Endothelial cell of hepatic sinusoid (primary cell): ENCODE measurements around the gene FCRL6.

Experiments
- in situ Hi-C: cut with HindIII; loops from 2 replicates; pipeline ENCODE4 v1.10.0; 2017; ENCODE audit warnings: low sequenced_read_pairs

FCRL6 gene

DNA sequence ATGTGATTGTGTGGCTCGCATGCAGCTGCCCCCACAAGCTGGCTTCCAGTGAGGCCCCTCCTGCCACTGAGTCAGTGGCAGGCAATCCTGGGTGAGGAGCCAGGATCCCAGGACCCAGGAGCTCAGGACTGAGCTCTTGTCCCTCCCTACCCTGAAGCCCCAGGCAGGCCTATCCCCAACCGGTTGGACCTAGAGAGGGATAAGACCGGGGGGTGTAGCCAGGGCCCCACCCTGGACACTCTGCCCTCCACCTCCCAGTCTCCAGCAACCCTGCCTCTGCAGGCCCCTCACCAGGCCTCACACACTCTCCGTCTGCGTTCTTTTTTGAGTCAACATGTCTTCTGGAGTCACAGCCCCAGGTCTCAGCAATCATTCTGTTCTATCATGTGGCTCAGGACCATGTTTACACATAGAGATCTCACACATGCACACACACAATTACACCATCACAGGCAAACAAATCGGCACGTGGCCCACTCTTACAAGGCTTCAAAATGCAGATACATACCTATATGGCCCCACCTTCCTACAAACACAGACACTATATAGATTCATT is 57.7 kb downstream of the FCRL6 start:
- in situ Hi-C loops, result no loop called here

DNA sequence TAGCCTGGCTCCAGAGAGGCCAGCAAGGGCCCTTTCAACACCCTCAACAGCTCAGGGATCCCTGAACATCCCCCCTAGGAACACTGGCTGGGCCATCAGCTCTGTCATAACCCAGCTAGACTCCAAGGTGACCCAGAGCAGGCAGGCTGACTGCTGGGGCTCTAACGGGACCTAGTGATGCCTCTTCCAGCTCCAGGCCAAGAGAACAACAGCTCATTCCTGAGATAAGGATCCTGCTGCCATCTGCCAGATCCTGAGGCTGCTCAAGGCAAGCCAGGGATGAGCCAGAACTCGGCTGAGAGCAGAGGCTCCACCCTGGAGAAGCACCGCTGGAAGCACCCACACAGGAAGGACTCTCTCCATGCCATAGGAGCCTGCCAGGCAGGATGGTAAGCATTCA is 58.3 kb downstream of the FCRL6 start:
- in situ Hi-C loops, result no loop called here

DNA sequence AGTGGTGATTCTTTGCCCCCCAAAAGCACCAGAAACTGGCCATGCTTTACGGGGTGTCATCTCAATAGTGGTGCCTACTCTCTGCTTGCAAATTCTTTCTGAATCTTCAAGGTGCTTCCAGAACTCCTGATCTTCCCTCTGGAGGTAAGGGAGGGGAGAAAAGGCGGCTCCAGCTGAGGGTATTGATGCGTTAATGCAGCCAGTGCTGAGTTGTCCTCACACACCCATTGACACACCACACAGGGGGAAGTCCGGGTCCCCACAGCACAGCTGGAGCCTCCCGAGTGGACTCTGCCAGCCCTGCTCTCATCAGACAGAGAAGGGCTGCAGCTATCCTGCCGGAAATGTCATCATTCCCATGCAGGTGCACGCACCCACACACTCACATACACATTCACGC is 59.1 kb downstream of the FCRL6 start:
- in situ Hi-C loops, result no loop called here

DNA sequence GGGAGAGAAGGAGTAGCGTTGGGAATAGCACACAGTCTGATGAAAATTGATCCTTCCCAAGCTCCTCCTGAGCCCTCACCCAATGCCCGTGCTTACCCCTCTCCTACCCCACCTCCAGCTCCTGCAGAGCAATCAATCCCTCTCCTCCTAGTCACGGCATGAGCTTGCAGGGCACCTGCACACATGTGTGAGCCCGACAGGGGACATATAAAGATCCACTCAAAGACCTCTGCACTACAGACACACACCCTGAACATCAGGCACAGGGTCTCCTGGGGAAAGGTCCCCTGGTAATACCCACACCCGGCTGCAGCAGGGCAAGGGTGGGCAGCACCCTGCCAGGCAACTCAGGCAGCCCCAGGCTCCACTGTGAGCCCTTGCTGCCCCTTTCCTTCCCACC is 59.9 kb downstream of the FCRL6 start:
- in situ Hi-C loops, result no loop called here

DNA sequence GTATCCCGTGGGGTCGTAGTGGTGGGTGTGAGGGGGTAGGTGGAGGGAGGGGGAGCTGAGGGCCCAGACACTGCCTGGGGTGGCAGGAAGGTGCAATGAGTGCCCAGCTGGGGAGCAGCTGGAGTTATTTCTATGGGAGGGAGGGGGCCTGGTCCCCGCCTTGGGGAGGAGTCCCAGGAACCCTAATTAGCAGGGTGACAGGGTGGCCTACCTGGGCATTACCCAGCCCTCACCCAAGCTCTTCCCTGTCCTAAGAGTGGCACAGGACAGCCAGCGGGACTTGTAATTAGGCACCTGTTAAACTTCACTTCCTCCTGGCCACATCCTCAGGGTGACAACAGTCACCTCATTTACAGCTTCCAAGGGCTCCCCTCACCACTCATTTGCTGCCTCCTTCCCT is 60.4 kb downstream of the FCRL6 start, which contains the start of gene VSIG8:
TSS of gene VSIG8 (minus strand) at position 101 of the 400 bp plus-strand sequence. CDS start 136 bp downstream, outside the sequence.
- in situ Hi-C loops, result no loop called here

DNA sequence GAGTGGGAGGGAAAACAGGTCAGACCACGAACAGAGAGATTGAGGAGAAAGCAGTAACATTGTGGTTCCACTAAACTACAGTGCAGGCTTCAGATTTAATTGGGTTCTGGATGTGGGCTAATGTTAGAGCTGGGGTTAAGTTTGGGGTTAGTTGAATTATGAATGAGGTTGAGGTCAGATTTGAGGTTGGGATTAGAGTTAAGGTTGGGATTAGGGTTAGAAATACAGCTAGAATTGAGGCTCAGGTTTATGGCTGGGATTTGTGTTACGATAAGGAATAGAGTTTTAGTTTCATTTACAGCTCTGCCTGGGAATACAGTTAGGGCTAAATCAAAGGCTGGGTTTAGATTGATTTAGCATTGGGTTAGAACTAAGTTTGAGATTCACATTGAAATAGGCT is 62.1 kb downstream of the FCRL6 start:
- in situ Hi-C loops, result no loop called here
